Mesendoderm (in vitro differentiated cells): ENCODE results near the gene KCTD11.

Experiments
- DNase-seq: peaks from one replicate; pipeline ENCODE4 v3.0.0; 2013
- H2AK5ac ChIP-seq: 2 replicates; pipeline ENCODE4 v1.6.1; 2013; ENCODE audit warnings: low read length, inconsistent platforms
- H2BK120ac ChIP-seq: 2 replicates; pipeline ENCODE4 v1.6.1; 2013; ENCODE audit warnings: low read depth, mild to moderate bottlenecking, low read length, moderate library complexity, mixed read lengths
- H2BK15ac ChIP-seq: replicated peaks from 2 replicates; pipeline ENCODE4 v1.6.1; 2013; ENCODE audit warnings: low read depth, mild to moderate bottlenecking, moderate library complexity
- H2BK5ac ChIP-seq: 2 replicates; pipeline ENCODE4 v1.6.1; 2013; ENCODE audit warnings: low read length, inconsistent platforms
- H3K18ac ChIP-seq: 2 replicates; pipeline ENCODE4 v1.6.1; 2013; ENCODE audit warnings: mild to moderate bottlenecking, low read length, mixed read lengths
- H3K23ac ChIP-seq: one replicate; pipeline ENCODE4 v1.6.1; 2013; ENCODE audit warnings: low read length
- H3K27ac ChIP-seq: 2 replicates; pipeline ENCODE4 v1.5.1; 2013; ENCODE audit warnings: low read depth, mild to moderate bottlenecking, inconsistent platforms, low read length, moderate library complexity
- H3K27me3 ChIP-seq: 2 replicates; pipeline ENCODE4 v1.6.1; 2013; ENCODE audit warnings: low read length, control low read depth, mild to moderate bottlenecking, inconsistent platforms; ENCODE audit not compliant: insufficient read depth, poor library complexity
- H3K36me3 ChIP-seq: 2 replicates; pipeline ENCODE4 v1.6.1; 2013; ENCODE audit warnings: low read length, inconsistent platforms; ENCODE audit not compliant: control insufficient read depth, insufficient read depth
- H3K4ac ChIP-seq: one replicate; pipeline ENCODE4 v1.6.1; 2013; ENCODE audit warnings: low read depth, mild to moderate bottlenecking, low read length, moderate library complexity
- H3K4me1 ChIP-seq: 2 replicates; pipeline ENCODE4 v1.6.1; 2013; ENCODE audit warnings: low read depth, low read length, inconsistent platforms; ENCODE audit not compliant: control insufficient read depth
- H3K4me2 ChIP-seq: 2 replicates; pipeline ENCODE4 v1.6.1; 2013; ENCODE audit warnings: low read length
- H3K4me3 ChIP-seq: 2 replicates; pipeline ENCODE4 v1.5.1; 2013; ENCODE audit warnings: mild to moderate bottlenecking, low read length
- H3K56ac ChIP-seq: one replicate; pipeline ENCODE4 v1.6.1; 2013; ENCODE audit warnings: low read length
- H3K79me1 ChIP-seq: 2 replicates; pipeline ENCODE4 v1.6.1; 2013; ENCODE audit warnings: low read length, inconsistent platforms
- H3K79me2 ChIP-seq: 2 replicates; pipeline ENCODE4 v1.6.1; 2013; ENCODE audit warnings: mild to moderate bottlenecking, low read length; ENCODE audit not compliant: control insufficient read depth, insufficient read depth
- H3K9ac ChIP-seq: 2 replicates; pipeline ENCODE4 v1.6.1; 2013; ENCODE audit warnings: low read length, inconsistent platforms
- H4K5ac ChIP-seq: one replicate; pipeline ENCODE4 v1.6.1; 2013; ENCODE audit warnings: low read length
- H4K8ac ChIP-seq: one replicate; pipeline ENCODE4 v1.6.1; 2013; ENCODE audit warnings: low read depth, mild to moderate bottlenecking, control low read depth, low read length, moderate library complexity
- WGBS: extraction: QIAGEN DNeasy Blood & Tissue Kit; methylation state at CpG from one replicate; pipeline ENCODE4 v1.1.7; 2013; ENCODE audit warnings: low lambda C conversion rate, missing lambda C conversion rate; ENCODE audit not compliant: insufficient coverage; ENCODE audit errors: extremely low coverage; 5-methylcytosine and 5-hydroxymethylcytosine counted together

KCTD11 gene

GRCh38 chr17:7321466-7321865, 30.5 kb upstream of the KCTD11 start:
- H3K79me2 ChIP-seq, result no peaks in the 10 kb centered on the region
- H3K9ac ChIP-seq, result no peak overlapping the region
- H3K27ac ChIP-seq, result no peak overlapping the region
- no peak overlapping the region for H4K5ac ChIP-seq
- no peak overlapping the region for H3K4ac ChIP-seq
- H2BK5ac ChIP-seq, result no peak overlapping the region
- no peak overlapping the region for H2BK15ac ChIP-seq
- peaks cover 18% of the 10 kb centered on the region for H3K36me3 ChIP-seq
- H3K79me1 ChIP-seq, result no peaks in the 10 kb centered on the region
- no peak overlapping the region for H3K56ac ChIP-seq
- H2AK5ac ChIP-seq, result no peak overlapping the region
- H4K8ac ChIP-seq, result no peak overlapping the region
- WGBS, result no CpG with 5 or more reads among the region's 15 CpGs
- no peak overlapping the region for H3K18ac ChIP-seq
- no peak overlapping the region for H3K23ac ChIP-seq
- no peak overlapping the region for H3K4me3 ChIP-seq
- H3K27me3 ChIP-seq, result no peaks in the 10 kb centered on the region
- H3K4me1 ChIP-seq, result no peaks in the 10 kb centered on the region
- DNase-seq, result no peak
- H2BK120ac ChIP-seq, result no peak overlapping the region
- no peak overlapping the region for H3K4me2 ChIP-seq

DNA sequence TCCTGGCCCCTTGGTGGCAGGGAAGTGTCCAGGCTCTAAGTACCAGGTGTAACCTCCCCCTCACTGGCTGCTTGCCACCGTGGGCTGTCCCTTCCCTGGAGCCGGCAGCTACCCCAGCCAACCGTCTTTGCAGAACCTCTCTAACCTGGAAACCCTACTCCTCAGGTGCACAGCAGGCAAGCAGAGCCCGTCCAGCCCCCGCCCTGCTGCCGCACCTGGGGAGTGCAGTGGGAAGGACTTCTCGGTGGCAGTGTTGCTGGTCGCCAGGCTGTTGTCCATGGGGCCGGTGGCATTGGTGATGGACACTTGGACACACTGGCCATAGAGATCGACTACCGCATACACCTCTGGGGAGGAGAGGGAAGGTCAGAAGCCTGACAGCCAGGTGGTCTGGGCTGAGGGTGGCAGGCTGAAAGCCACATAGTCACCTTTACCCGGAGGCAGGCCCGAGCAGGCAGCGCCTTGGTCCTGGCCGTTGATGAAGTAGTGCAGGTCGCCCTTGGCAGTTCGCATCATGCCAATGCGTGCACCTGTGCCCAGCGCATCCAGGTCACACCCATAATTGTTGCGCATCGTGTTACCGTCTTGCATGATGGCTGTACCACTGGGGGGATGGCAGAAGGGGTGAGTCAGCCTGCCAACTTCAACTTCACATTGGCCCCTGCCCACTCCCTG, 29.3 kb upstream of the KCTD11 start:
- no peak overlapping the region for H2BK120ac ChIP-seq
- H3K79me2 ChIP-seq, result peaks cover 2% of the 10 kb centered on the region
- no peak overlapping the region for H3K18ac ChIP-seq
- no peak overlapping the region for H3K23ac ChIP-seq
- H3K4me3 ChIP-seq, result no peak overlapping the region
- H3K56ac ChIP-seq, result no peak overlapping the region
- no peak overlapping the region for H2BK15ac ChIP-seq
- no peak overlapping the region for H3K4ac ChIP-seq
- no peak overlapping the region for H3K9ac ChIP-seq
- no CpG with 5 or more reads among the region's 22 CpGs for WGBS
- no peak overlapping the region for H2AK5ac ChIP-seq
- H4K8ac ChIP-seq, result no peak overlapping the region
- no peak overlapping the region for H3K27ac ChIP-seq
- H3K4me1 ChIP-seq, result no peaks in the 10 kb centered on the region
- no peak overlapping the region for H3K4me2 ChIP-seq
- no peaks in the 10 kb centered on the region for H3K27me3 ChIP-seq
- no peak overlapping the region for H4K5ac ChIP-seq
- H2BK5ac ChIP-seq, result no peak overlapping the region
- H3K79me1 ChIP-seq, result peaks cover 2% of the 10 kb centered on the region
- peaks cover 16% of the 10 kb centered on the region for H3K36me3 ChIP-seq
- DNase-seq, result no peak

DNA sequence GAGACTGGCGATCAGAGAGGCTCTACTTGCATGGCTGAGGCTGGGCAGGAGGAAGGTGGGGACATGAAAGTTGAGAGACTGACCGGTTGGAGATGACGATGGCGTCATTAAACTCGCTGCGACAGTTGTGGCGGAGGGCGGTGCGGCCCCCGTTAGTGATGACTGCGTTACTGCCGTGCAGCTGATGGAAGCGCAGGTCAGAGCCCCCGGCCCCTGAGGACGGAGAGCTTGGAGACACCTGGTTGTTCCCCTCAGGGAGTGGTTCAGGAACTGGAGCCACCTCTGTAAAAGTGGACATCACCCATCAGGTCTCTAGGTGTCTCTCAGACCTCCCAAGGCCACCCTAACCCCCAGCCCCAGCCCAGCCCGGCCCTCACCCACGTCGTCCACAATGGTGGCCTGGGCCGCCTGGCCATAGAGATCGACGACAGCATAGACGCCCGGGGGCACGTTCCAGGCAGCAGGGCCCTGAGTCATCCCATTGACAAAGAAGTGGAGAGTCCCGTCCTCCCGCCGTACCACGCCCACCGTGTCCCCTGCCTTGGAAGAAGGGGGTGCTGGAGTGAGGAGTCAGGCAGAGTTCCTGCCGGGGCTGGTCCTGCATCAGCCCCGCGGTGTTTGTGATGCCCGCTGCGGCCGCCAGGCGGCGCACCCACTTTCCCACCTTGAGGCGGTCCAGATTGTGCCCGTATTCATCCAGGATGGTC, 28.1 kb upstream of the KCTD11 start:
- no peak overlapping the region for H2BK5ac ChIP-seq
- peak; percentile 68 for DNase-seq
- no peaks in the 10 kb centered on the region for H3K27me3 ChIP-seq
- H3K4ac ChIP-seq, result no peak overlapping the region
- H3K9ac ChIP-seq, result no peak overlapping the region
- H2BK15ac ChIP-seq, result no peak overlapping the region
- no peak overlapping the region for H3K23ac ChIP-seq
- H3K4me2 ChIP-seq, result no peak overlapping the region
- no peak overlapping the region for H3K27ac ChIP-seq
- no CpG with 5 or more reads among the region's 39 CpGs for WGBS
- no peak overlapping the region for H2AK5ac ChIP-seq
- H4K5ac ChIP-seq, result no peak overlapping the region
- no peak overlapping the region for H4K8ac ChIP-seq
- no peak overlapping the region for H3K56ac ChIP-seq
- no peak overlapping the region for H2BK120ac ChIP-seq
- peaks cover 13% of the 10 kb centered on the region for H3K79me2 ChIP-seq
- H3K18ac ChIP-seq, result no peak overlapping the region
- peaks cover 11% of the 10 kb centered on the region for H3K79me1 ChIP-seq
- H3K36me3 ChIP-seq, result peaks cover 16% of the 10 kb centered on the region
- H3K4me1 ChIP-seq, result no peaks in the 10 kb centered on the region
- no peak overlapping the region for H3K4me3 ChIP-seq

DNA sequence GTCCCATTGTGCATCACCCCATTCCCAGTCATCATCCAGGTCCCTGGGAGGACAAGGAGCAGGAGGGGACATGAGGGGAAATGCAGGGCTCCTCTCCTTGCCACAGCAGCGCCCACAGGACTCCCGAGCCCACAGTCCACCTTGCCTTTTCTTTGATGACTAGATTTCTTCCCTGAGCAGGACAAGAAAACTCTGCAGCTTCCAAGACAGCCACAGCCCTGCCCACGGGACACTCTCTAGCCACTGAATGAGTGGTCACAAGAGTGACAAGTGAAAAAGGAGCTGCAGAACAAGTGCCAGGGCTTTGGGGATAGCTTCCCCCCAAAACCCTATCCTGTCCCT, 27.6 kb upstream of the KCTD11 start:
- Histone ChIP-seq H3K27ac (no peak overlapping the region), H3K79me2 (peaks cover 13% of the 10 kb centered on the region), H3K23ac (no peak overlapping the region), H3K18ac (no peak overlapping the region), H2BK5ac (no peak overlapping the region), H3K9ac (no peak overlapping the region), H3K4me1 (no peaks in the 10 kb centered on the region), H3K79me1 (peaks cover 11% of the 10 kb centered on the region), H3K27me3 (no peaks in the 10 kb centered on the region), H2BK15ac (no peak overlapping the region), H4K8ac (no peak overlapping the region), H3K4me3 (no peak overlapping the region), H3K56ac (no peak overlapping the region), H3K4me2 (no peak overlapping the region), H2BK120ac (no peak overlapping the region), H3K4ac (no peak overlapping the region), H4K5ac (no peak overlapping the region), H3K36me3 (peaks cover 16% of the 10 kb centered on the region), H2AK5ac (no peak overlapping the region)
- no CpG with 5 or more reads among the region's 3 CpGs for WGBS
- no peak for DNase-seq

DNA sequence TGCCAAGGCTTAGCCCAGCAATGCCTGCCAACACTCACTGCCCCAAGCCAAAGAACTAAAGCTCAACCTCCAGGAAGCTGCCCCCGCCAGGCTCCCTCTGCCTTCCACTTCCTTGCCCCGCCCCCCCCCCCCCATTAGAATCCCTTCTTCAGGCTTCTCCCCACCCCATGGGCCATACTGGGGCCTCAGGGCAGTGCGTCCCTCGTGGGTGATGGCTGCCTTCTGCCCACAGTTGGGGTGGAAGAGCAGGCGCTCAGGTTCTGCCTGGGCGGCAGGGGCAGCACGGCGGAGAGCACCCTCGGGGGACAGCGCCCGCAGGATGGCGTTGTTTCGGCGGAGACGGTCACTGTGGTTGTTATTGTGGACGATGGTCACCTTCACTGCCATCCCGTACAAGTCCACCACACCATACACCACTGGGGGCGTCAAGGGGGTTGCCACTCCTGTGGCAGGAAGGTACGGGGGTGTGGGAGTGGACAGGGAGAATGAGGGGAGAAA, 26.9 kb upstream of the KCTD11 start:
- Histone ChIP-seq H3K36me3 (peaks cover 16% of the 10 kb centered on the region), H4K5ac (no peak overlapping the region), H4K8ac (no peak overlapping the region), H3K27ac (no peak overlapping the region), H3K9ac (no peak overlapping the region), H3K4ac (no peak overlapping the region), H2BK5ac (no peak overlapping the region), H3K4me1 (no peaks in the 10 kb centered on the region), H2BK120ac (no peak overlapping the region), H3K18ac (no peak overlapping the region), H3K79me2 (peaks cover 13% of the 10 kb centered on the region), H3K23ac (no peak overlapping the region), H3K79me1 (peaks cover 11% of the 10 kb centered on the region), H2AK5ac (no peak overlapping the region), H2BK15ac (no peak overlapping the region), H3K27me3 (no peaks in the 10 kb centered on the region), H3K4me2 (no peak overlapping the region), H3K4me3 (no peak overlapping the region), H3K56ac (no peak overlapping the region)
- DNase-seq, result no peak
- WGBS, result no CpG with 5 or more reads among the region's 19 CpGs
